ENCODE measurements around the gene CFAP20DC. TPM values are rescaled to one million over a fixed set of nuclear protein-coding genes. Genes with fewer than 3 reads are reported as not detected.
A peak's percentile ranks its signal among the peaks of the same experiment; 100 is the strongest.
"Not testable (repeated sequence)": the region's sequence is repeated elsewhere in the genome, so short reads cannot be mapped to it uniquely, and the experiment has no call there.

CFAP20DC gene
- total RNA-seq, 1 experiment from 2014 or later = 6.1 TPM

DNA sequence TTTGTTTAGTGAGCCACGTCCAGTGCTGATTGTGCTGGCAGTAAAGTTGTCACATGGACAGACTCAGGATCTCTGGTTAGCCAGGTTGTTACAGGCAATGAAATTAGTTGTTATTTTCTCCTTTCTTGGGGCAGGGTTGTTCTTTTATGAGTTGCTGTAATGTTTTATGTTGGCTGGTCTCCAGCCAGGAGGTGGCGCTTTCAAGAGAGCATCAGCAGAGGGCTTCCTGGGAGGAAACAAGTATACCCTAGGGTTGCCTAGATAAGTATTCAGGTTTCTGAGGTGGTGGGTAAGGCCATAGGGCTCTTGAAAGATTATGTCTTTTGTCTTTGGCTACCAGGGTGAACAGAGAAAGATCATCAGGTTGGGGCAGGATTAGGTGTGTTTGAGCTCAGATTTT lies 14.5 kb upstream of the CFAP20DC start:
- H3K4me3 ChIP-seq = no peak overlapping the region
- no peaks in the 10 kb centered on the region for H3K27me3 ChIP-seq (replicated peaks)
- no peaks in the 10 kb centered on the region for H3K4me1 ChIP-seq (replicated peaks)
- H3K9me3 ChIP-seq (replicated peaks) = no peaks in the 10 kb centered on the region
- H3K27ac ChIP-seq = no peak overlapping the region
- DNase-seq (ENCODE audit: low read depth in 1 of 2, low spot score in 2 of 2) = no peak
- no peaks in the 10 kb centered on the region for H3K36me3 ChIP-seq

DNA sequence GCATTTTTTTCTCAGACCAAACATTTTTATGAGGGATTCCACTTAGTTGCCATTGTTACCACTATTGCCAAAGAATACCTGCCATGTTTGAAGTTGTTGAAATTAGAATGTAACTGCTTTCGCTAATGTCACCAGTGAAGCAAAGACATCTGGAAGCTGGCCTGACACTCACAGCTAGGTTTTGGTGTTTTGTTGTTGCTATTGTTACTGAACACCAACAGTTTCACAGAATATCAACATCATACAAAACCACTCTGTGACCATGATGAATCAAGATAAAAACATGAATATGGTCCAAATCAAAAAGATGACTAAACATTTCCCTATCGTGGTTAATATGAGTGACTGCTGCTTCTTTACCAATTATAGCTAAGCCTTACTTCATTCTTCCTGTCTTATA lies 6.9 kb upstream of the CFAP20DC start:
- H3K27ac ChIP-seq = no peak overlapping the region
- no peak for DNase-seq (ENCODE audit: low read depth in 1 of 2, low spot score in 2 of 2)
- no peaks in the 10 kb centered on the region for H3K4me1 ChIP-seq (replicated peaks)
- no peak overlapping the region for H3K4me3 ChIP-seq
- H3K27me3 ChIP-seq (replicated peaks) = no peaks in the 10 kb centered on the region
- no peaks in the 10 kb centered on the region for H3K36me3 ChIP-seq
- no peaks in the 10 kb centered on the region for H3K9me3 ChIP-seq (replicated peaks)

DNA sequence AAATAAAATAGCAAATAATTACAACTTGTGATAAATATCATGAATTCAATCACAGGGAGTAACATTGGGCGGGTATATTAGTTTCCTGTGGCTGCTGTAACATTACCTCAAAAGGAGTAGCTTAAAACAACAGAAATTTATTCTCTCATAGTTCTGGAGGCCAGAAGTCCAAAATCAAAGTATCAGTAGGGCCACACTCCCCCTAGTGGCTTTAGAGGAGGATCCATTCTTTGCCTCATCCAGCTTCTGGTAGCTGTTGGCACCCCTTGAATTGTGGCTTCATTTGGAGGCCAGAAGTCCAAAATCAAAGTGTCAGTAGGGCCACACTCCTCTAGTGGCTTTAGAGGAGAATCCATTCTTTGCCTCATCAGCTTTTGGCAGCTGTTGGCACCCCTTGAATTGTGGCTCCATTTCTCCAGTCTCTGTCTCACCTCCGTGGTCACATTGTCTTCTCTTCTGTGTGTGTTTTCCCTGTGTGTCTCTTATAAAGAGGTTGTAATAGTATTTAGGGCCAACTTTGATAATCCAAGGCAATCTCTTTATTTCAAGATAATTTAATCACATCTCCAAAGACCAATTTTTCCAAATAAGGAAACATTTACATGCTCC lies 3.1 kb upstream of the CFAP20DC start:
- no peak overlapping the region for H3K4me3 ChIP-seq
- H3K27me3 ChIP-seq (replicated peaks) = no peaks in the 10 kb centered on the region
- DNase-seq (ENCODE audit: low read depth in 1 of 2, low spot score in 2 of 2) = peak in 1 of 2 experiments; percentile 19
- H3K4me1 ChIP-seq (replicated peaks) = peaks cover 11% of the 10 kb centered on the region
- no peak overlapping the region for H3K27ac ChIP-seq
- no peaks in the 10 kb centered on the region for H3K9me3 ChIP-seq (replicated peaks)
- H3K36me3 ChIP-seq = no peaks in the 10 kb centered on the region

DNA sequence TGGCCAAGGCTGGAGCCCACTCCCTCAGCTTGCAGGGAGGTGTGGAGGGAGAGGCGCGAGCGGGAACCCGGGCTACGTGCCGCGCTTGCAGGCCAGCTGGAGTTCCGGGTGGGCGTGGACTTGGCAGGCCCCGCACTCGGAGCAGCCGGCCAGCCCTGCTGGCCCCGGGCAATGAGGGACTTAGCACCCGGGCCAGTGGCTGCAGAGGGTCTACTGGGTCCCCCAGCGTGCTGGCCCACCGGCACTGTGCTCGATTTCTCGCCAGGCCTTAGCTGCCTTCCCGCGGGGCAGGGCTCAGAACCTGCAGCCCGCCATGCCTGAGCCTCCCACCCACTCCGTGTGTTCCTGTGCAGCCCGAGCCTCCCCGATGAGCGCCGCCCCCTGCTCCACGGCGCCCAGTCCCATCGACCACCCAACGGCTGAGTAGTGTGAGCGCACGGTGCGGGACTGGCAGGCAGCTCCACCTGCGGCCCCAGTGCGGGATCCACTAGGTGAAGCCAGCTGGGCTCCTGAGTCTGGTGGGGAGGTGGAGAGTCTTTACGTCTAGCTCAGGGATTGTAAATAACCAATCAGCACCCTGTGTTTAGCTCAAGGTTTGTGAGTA lies 1.1 kb upstream of the CFAP20DC start:
- H3K27me3 ChIP-seq (replicated peaks) = not testable (repeated sequence)

DNA sequence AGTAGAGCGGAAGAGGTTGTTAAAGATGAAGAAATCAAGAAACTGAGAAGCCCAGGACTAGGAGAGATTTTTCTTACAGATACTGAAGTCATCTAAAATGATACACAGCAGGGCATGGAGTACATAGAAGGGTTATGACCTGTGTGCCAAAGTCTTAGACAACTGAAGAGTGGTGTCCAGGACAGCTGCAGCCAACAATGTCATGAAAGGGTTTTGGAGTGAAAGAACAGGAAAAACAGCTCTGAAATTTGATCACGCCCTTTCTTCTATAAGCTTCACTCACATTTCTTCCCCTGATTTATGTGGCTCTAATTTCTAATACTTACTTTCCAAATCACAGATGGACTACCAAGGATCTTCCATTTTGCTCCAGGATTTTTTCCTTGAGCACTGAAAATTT lies 3.0 kb downstream of the CFAP20DC start:
- Histone ChIP-seq H3K27me3 (replicated peaks) (no peaks in the 10 kb centered on the region), H3K9me3 (replicated peaks) (no peaks in the 10 kb centered on the region), H3K4me3 (no peak overlapping the region), H3K27ac (no peak overlapping the region), H3K36me3 (no peaks in the 10 kb centered on the region), H3K4me1 (replicated peaks) (peaks cover 11% of the 10 kb centered on the region)
- no peak for DNase-seq (ENCODE audit: low read depth in 1 of 2, low spot score in 2 of 2)

More for the DNA sequence above, 1.1 kb upstream of the CFAP20DC start:
- H3K9me3 ChIP-seq (replicated peaks); H3K36me3 ChIP-seq; H3K4me3 ChIP-seq; DNase-seq (ENCODE audit: low read depth in 1 of 2, low spot score in 2 of 2); H3K27ac ChIP-seq: not testable (repeated sequence)
- peaks cover 11% of the 10 kb centered on the region for H3K4me1 ChIP-seq (replicated peaks)

DNA sequence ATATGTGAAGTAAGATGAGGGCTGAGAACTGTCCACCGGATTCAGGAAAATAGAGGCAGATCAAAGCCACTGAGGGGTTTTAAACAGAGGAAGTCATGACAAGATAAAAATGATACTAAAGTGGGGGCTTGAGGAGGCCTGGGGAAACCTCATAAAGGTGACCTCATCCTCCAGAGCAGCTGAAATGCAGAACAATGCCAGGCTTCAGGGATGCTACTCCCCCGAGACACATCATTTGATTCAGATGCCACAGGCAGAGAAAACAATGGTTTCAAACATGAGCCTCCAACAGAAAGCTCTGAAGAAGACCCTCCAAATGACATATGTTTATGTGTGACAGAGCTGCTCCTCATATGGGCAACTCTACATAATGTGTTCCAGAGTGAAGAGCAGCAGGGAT lies 6.4 kb downstream of the CFAP20DC start:
- no peak overlapping the region for H3K4me3 ChIP-seq
- H3K9me3 ChIP-seq (replicated peaks) = no peaks in the 10 kb centered on the region
- no peaks in the 10 kb centered on the region for H3K36me3 ChIP-seq
- H3K4me1 ChIP-seq (replicated peaks) = no peaks in the 10 kb centered on the region
- no peaks in the 10 kb centered on the region for H3K27me3 ChIP-seq (replicated peaks)
- no peak for DNase-seq (ENCODE audit: low read depth in 1 of 2, low spot score in 2 of 2)
- H3K27ac ChIP-seq = no peak overlapping the region

DNA sequence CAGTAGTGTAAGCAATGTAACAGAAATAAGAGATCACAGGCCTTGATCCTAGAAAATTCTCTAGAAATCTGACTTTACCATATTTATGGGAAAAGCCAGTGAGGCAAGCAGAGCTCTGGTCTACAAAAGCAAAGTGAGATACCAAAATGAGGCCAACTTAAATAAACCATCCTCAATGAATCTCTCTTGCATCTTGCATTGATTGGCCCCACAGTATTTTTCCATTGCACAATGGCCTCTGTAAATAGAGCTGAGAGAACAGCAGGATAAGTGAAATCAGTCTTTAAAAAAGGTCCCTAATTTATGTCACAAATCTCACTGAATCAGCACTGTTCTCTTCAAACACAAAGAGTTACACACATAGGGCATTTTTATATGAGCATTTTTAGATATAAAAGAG lies 8.9 kb downstream of the CFAP20DC start:
- Histone ChIP-seq H3K27ac (no peak overlapping the region), H3K27me3 (replicated peaks) (no peaks in the 10 kb centered on the region), H3K9me3 (replicated peaks) (no peaks in the 10 kb centered on the region), H3K4me3 (no peak overlapping the region), H3K36me3 (no peaks in the 10 kb centered on the region), H3K4me1 (replicated peaks) (no peaks in the 10 kb centered on the region)
- no peak for DNase-seq (ENCODE audit: low read depth in 1 of 2, low spot score in 2 of 2)

DNA sequence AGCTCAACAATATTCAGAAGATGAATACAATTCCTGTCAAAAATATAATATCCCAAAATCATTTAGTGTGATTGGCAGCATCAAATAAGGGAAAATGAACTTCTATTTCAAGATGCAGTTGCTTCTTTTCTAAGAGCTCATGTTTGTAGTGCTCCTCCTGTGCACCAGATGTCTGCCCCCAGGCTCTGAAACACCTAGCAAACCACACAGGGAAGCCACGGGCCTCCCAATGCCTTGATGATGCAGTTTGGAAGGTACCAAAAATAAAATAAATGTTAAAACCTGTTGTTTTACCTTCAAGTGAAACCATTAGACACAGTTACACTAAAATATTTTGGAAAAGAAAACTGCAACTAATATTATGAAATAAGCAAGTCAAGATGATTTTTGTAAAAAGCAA lies 22.2 kb downstream of the CFAP20DC start:
- H3K27me3 ChIP-seq (replicated peaks) = no peaks in the 10 kb centered on the region

DNA sequence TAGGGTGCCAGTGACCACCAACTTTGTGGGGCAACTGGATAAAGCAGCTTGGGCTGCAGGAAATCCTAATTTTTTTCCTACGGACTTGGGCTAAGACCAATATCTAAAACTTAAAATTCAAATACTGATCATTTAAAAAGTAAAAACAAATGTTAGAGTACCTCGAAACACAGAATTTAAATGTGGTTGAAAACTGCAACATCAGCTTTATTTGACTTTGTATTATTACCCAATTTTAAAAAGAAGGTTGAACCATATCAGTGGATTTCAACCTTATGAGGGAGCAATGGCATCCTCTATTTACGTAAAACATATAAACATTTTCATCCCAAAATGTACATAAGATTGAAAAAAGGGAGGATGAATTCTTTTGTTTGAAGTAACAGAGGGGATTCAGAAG lies 26.2 kb downstream of the CFAP20DC start:
- Histone ChIP-seq H3K27me3 (replicated peaks) (no peaks in the 10 kb centered on the region), H3K27ac (no peak overlapping the region), H3K9me3 (replicated peaks) (no peaks in the 10 kb centered on the region), H3K4me1 (replicated peaks) (no peaks in the 10 kb centered on the region), H3K36me3 (no peaks in the 10 kb centered on the region), H3K4me3 (no peak overlapping the region)
- DNase-seq (ENCODE audit: low read depth in 1 of 2, low spot score in 2 of 2) = no peak

More for the DNA sequence above, 22.2 kb downstream of the CFAP20DC start:
- DNase-seq (ENCODE audit: low read depth in 1 of 2, low spot score in 2 of 2) = no peak
- H3K4me1 ChIP-seq (replicated peaks) = no peaks in the 10 kb centered on the region
- no peak overlapping the region for H3K4me3 ChIP-seq
- H3K36me3 ChIP-seq = no peaks in the 10 kb centered on the region
- no peak overlapping the region for H3K27ac ChIP-seq
- no peaks in the 10 kb centered on the region for H3K9me3 ChIP-seq (replicated peaks)

DNA sequence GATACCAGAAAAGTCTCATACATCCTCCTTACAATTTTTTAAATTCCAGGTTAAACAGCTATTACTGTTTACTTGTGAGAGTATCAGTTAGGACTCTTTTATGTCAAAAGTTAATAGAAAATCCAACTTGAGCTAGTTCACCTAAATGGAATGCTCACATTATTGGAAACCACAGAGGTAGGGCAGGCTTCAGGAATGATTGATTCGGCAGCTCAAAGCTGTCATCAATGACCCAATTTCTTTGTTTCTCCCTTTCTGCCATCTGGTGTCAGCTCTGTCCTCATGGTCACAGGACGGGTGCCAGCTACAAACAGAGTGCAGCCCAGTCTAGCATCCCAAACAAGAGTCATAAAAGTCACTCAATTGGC lies 32.2 kb downstream of the CFAP20DC start:
- H3K27ac ChIP-seq = no peak overlapping the region
- H3K27me3 ChIP-seq (replicated peaks) = no peaks in the 10 kb centered on the region
- no peaks in the 10 kb centered on the region for H3K36me3 ChIP-seq
- no peak overlapping the region for H3K4me3 ChIP-seq
- no peak for DNase-seq (ENCODE audit: low read depth in 1 of 2, low spot score in 2 of 2)
- no peaks in the 10 kb centered on the region for H3K4me1 ChIP-seq (replicated peaks)
- H3K9me3 ChIP-seq (replicated peaks) = no peaks in the 10 kb centered on the region

DNA sequence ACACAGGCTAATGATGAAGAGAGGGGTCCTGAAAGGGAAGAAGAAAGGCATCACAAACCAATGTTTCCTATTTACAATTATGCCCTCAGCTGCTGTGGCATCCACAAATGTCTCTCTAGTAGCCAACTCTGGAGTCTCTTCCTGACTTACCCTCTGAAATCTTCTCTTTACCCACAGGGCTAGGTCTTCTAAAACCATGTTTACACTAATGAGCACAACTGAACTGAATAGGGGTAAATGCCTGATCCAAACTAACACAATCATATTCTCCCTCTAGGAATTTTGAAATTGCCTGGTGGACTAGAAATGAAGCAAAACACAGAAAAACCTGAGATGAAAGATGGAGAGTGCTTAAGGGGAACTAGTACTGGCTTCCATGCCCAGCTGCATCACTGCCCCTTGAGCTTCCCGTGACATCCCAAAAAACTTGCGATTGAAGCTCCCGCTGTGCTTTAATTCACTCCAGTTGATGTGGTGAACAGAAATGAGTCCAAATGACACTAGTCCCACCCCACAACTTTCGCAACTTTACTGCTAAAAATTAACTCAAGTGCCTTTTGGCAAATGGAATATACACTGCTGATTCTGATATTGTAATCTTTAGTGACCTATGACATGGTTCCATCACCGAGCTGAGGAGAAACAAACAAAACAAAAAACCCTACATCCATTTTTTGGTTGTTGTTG lies 32.8 kb downstream of the CFAP20DC start:
- Histone ChIP-seq H3K4me3 (no peak overlapping the region), H3K4me1 (replicated peaks) (no peaks in the 10 kb centered on the region), H3K9me3 (replicated peaks) (no peaks in the 10 kb centered on the region), H3K27me3 (replicated peaks) (no peaks in the 10 kb centered on the region), H3K27ac (no peak overlapping the region), H3K36me3 (no peaks in the 10 kb centered on the region)
- no peak for DNase-seq (ENCODE audit: low read depth in 1 of 2, low spot score in 2 of 2)

DNA sequence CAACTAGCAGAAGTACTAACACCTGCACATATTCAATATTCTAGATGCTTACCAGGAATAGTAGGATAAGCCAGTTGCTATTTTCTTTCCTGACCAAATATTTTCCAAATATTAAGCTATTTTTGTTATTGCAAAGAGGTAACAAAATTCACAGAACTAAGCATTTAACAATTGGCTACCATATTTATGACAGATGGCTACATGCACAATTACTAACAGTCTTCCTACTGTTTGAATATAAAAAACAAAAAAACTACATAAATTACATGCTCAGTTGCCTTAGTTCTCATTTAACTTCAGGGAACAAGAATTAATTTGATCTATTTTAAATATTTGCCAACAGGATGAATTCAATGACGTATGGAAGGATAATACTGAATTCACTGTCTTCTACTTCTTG lies 36.2 kb downstream of the CFAP20DC start:
- Histone ChIP-seq H3K36me3 (no peaks in the 10 kb centered on the region), H3K9me3 (replicated peaks) (no peaks in the 10 kb centered on the region), H3K27ac (no peak overlapping the region), H3K4me1 (replicated peaks) (no peaks in the 10 kb centered on the region), H3K4me3 (no peak overlapping the region), H3K27me3 (replicated peaks) (no peaks in the 10 kb centered on the region)
- no peak for DNase-seq (ENCODE audit: low read depth in 1 of 2, low spot score in 2 of 2)

DNA sequence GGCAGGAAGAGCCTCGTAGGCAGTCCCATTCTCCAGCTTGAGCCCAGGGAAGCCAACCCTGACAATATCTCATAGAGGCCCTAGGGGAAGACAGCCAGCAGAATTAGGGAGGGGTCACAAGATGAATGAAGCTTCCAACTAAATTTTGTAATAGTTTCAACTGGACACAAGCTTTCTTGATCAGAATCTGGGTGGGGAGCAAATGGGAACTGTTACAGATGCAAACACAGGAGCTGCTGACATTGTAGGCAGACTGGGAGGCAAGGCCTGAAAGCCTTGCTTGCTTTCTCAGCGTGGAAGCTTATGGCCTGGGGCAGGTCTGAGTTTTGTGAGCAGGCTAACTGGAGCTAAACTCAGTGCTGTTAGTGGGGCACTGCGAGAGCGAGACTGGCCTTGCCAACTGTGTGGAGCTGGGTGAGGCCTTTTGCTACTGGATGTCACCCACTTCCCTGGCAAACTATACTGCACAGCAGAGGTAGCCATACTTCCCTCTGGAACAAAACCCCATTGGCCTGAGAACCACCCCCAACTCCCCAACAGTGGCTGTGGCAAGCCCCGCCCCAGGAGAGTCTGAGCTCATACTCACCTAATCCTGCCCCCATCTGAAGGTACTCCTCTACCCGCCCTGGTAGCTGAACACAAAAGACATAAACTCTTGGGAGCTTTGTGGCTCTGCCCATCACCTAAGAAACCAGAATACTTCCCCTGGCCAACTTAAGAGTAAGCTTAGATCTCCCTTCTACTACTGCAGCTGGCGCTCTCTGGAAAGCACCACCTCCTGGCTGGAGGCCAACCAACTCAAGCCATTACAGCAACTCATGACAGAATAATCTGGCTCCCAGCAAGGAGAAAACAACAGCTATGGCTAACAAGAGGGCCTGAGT lies 42.9 kb downstream of the CFAP20DC start:
- Histone ChIP-seq H3K4me3 (no peak overlapping the region), H3K36me3 (no peaks in the 10 kb centered on the region), H3K4me1 (replicated peaks) (no peaks in the 10 kb centered on the region), H3K9me3 (replicated peaks) (no peaks in the 10 kb centered on the region), H3K27me3 (replicated peaks) (no peaks in the 10 kb centered on the region), H3K27ac (no peak overlapping the region)
- DNase-seq (ENCODE audit: low read depth in 1 of 2, low spot score in 2 of 2) = no peak

DNA sequence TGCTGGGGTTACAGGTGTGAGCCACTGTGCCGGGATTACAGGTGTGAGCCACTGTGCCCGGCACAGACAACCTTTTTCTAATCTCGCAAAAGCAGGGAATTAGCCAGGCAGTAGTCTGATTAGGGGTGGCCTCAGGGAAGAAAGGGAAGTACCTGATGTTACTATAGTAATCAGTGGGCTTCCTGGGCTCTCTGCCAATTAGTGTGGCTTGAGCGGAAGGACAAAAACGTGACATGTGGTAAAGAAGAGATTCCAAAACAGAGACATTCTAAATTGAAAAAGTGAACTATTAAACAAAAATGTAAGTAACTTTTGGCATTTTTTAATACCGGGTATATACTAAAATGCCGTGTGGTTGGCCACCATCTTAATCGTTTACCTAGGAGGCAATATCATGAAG lies 48.1 kb downstream of the CFAP20DC start:
- Histone ChIP-seq H3K4me3 (no peak overlapping the region), H3K27me3 (replicated peaks) (no peaks in the 10 kb centered on the region), H3K27ac (no peak overlapping the region), H3K9me3 (replicated peaks) (no peaks in the 10 kb centered on the region), H3K36me3 (no peaks in the 10 kb centered on the region), H3K4me1 (replicated peaks) (peaks cover 9% of the 10 kb centered on the region)
- no peak for DNase-seq (ENCODE audit: low read depth in 1 of 2, low spot score in 2 of 2)
